Central memory CD8-positive, alpha-beta T cell (primary cell): ENCODE results near the gene ASB16.
"Not testable (repeated sequence)": the region's sequence is repeated elsewhere in the genome, so short reads cannot be mapped to it uniquely, and the experiment has no call there.

Experiments
- ATAC-seq: fragments of 150-1000 bp; cut with Tn5 transposase; replicated peaks from 2 replicates; pipeline ENCODE4 v1.10.0; 2022; ENCODE audit warnings: mild to moderate bottlenecking, moderate FRiP score, moderate number of reproducible peaks; ENCODE audit not compliant: poor library complexity, severe bottlenecking; ENCODE audit errors: extremely low read depth
- DNase-seq, 2 donors: peaks; one replicate each; pipeline ENCODE4 v3.0.0; 2021; ENCODE audit warnings: low spot score in 2 of 2
- H3K27ac Mint-ChIP-seq: one replicate; pipeline ENCODE4 v1.8.0; 2022; ENCODE audit warnings: low read depth, mild to moderate bottlenecking, moderate library complexity, mixed read lengths
- H3K27me3 Mint-ChIP-seq: one replicate; pipeline ENCODE4 v1.8.0; 2022; ENCODE audit warnings: mixed read lengths
- H3K36me3 Mint-ChIP-seq: one replicate; pipeline ENCODE4 v1.8.0; 2022; ENCODE audit warnings: mild to moderate bottlenecking, moderate library complexity, mixed read lengths; ENCODE audit not compliant: insufficient read depth
- H3K4me1 Mint-ChIP-seq: one replicate; pipeline ENCODE4 v1.8.0; 2022; ENCODE audit warnings: mixed read lengths
- H3K4me3 Mint-ChIP-seq: one replicate; pipeline ENCODE4 v1.8.0; 2022; ENCODE audit warnings: mild to moderate bottlenecking, moderate library complexity, mixed read lengths
- H3K9me3 Mint-ChIP-seq: one replicate; pipeline ENCODE4 v1.8.0; 2022; ENCODE audit warnings: mixed read lengths

Gene ASB16, protein sequence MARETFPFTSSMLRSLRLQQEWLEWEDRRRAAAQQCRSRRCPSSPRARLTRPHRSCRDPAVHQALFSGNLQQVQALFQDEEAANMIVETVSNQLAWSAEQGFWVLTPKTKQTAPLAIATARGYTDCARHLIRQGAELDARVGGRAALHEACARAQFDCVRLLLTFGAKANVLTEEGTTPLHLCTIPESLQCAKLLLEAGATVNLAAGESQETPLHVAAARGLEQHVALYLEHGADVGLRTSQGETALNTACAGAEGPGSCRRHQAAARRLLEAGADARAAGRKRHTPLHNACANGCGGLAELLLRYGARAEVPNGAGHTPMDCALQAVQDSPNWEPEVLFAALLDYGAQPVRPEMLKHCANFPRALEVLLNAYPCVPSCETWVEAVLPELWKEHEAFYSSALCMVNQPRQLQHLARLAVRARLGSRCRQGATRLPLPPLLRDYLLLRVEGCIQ

DNA sequence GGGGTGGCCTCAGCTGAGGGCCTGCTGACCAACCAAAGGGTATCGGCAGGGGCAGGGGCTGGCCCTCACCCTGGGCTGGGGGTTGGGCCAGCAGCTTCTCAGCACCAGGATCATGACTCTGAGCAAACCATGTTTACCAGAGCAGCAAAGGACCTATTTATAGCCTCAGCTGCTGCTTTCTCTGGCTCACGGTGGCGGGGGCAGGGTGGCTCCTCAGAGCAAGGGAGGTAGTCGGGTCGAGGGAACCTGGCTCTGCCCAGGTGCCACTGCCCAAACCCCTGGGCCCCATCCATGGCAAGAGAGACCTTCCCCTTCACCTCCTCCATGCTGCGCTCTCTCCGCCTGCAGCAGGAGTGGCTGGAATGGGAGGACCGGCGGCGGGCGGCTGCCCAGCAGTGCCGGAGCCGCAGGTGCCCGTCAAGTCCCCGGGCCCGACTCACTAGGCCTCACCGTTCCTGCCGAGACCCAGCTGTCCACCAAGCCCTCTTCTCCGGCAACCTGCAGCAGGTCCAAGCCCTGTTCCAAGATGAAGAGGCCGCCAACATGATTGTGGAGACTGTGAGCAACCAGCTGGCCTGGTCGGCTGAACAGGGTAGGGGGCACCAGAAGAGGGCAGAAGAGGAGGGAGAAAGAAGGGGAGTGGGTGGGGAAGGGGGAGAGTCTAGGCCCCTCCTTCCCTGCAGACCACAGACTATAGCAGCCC is at the start of gene ASB16:
TSS of gene ASB16 (plus strand) at position 206 of the 703 bp plus-strand sequence. CDS start at position 292, 86 bp downstream.
- ATAC-seq (no peak), DNase-seq (no peak)
- no peaks in the 10 kb centered on the region for H3K9me3 Mint-ChIP-seq
- H3K36me3 Mint-ChIP-seq = peaks cover 1% of the 10 kb centered on the region
- no peak within 1 kb of the TSS for H3K27ac Mint-ChIP-seq
- H3K4me1 Mint-ChIP-seq = peaks cover 10% of the 10 kb centered on the region
- H3K27me3 Mint-ChIP-seq = no peaks in the 10 kb centered on the region
- H3K4me3 Mint-ChIP-seq = no peak within 1 kb of the TSS

DNA sequence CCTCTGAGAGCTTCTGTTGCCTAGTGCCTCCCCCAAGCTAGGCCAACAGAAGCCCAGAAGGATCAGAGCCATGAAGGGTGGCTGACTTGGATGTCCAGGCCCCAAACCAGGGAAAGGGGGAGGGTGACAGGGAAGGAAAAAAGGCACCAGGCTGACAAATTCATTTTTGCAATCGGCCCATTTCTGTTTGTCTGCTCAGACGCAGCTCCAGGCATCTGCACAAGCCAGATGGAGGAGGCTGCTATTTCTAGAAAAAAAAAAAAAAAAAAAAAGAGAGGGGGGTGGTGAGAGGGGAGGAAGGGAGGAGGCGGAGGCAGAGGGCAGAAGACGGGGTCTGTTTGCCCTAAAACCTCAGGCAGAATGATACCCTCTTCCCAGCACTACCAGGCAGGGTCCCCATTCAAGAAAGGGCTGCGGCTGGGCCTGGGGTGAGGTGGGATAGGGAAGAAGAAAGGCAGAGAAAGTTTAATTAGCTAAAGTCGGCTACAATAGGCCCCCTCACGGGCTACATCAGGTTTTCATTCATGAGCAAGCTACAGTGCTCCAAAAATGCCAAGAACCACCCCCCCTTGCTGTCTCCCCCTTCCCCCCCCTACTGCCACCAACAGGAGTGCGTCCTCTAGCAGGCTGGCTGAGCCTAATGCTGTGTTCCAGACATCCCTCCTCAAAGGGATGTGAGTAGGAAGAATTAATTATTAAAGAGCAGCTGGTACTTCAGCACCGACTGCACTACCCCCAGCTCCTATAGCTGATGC is 49.5 kb upstream of the ASB16 start:
- H3K27me3 Mint-ChIP-seq = no peaks in the 10 kb centered on the region
- H3K27ac Mint-ChIP-seq = no peak overlapping the region
- DNase-seq = no peak
- H3K9me3 Mint-ChIP-seq = no peaks in the 10 kb centered on the region
- H3K4me3 Mint-ChIP-seq = peak overlapping the region; percentile 96
- ATAC-seq = no peak
- peaks cover 18% of the 10 kb centered on the region for H3K36me3 Mint-ChIP-seq
- peaks cover 68% of the 10 kb centered on the region for H3K4me1 Mint-ChIP-seq

DNA sequence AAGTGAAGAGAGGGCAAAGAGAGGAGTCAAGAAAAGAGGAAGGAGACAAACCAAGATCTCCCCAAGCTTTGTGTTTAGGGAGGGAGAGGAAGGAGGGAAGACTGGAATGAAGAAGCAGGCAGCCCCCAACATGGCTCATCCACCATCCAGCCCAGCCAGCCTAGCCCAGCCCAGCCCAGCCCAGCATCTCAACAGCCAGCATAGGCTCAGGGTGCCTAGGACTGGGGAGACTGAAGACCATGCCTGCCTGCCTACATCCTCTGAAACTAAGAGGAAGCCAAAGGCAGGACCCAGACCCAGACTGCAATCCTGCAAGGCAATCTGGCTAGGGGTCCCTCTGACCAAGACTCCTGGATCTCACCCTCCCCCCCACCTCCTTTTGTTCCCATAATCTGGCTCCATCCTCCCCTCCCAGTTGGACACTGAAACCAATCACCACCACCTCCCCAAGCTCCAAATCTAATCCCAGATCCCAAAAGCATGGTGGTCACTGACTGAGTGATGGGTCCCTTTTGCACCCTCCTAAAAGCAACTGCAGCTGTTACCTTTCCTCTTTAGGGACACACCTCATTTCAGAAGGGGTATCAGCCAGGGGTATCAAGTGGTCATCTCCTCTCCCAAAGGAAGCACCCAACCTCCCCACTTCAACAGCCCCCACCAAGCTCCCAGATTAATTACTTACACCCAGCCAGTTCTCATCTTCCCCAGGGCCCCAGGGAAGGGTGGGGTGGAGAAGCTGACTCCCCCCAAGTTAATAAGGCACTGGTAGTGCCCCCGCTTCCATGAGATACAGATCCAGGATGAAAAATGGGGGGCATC is 48.3 kb upstream of the ASB16 start:
- no peak for ATAC-seq
- Mint-ChIP-seq H3K9me3 (no peaks in the 10 kb centered on the region), H3K27me3 (no peaks in the 10 kb centered on the region), H3K27ac (peak overlapping the region; percentile 92), H3K36me3 (peaks cover 15% of the 10 kb centered on the region), H3K4me1 (peaks cover 56% of the 10 kb centered on the region), H3K4me3 (peak overlapping the region; percentile 96)
- no peak for DNase-seq

DNA sequence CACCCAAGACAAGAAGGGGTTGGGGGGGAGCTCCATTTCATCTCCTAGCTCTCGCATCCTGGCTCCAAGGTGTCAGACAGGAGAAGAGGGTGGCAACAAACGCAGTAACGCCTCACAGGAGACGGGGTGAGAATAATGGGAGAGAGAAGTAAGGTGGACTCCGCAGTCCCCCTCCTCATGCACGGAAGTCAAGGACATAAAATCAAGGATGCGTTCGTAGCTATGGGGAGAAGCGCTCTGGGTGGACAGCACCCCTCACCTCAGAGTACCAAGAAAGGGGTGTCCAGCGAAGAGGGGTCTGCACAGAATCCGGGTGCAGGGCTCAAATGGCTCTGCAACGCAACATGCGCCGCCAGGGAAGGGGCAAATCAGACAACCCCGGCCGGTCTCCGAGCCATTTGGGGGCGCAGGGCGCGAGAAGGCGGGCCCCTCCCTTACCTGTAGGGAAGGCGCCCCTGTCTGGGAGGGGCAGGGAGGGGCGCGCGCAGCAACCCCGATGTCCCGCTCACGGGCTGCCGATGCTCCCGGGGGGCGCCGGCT is 47.6 kb upstream of the ASB16 start:
- no peaks in the 10 kb centered on the region for H3K9me3 Mint-ChIP-seq
- H3K27me3 Mint-ChIP-seq = no peaks in the 10 kb centered on the region
- ATAC-seq = no peak
- no peak for DNase-seq
- peaks cover 15% of the 10 kb centered on the region for H3K36me3 Mint-ChIP-seq
- H3K4me1 Mint-ChIP-seq = peaks cover 55% of the 10 kb centered on the region
- H3K27ac Mint-ChIP-seq = peak overlapping the region; percentile 92
- H3K4me3 Mint-ChIP-seq = peak overlapping the region; percentile 96

GRCh38 chr17:44123356-44124117 is 47.0 kb upstream of the ASB16 start, which contains the start of gene HDAC5:
HDAC5 (minus strand) TSS chr17:44123641; CDS start chr17:44117515, 6,126 bp downstream.
- Mint-ChIP-seq H3K4me3 (peak within 1 kb of the TSS; percentile 96), H3K4me1 (peaks cover 49% of the 10 kb centered on the region)
- peak; percentile 90 to 94 for DNase-seq

GRCh38 chr17:44124118-44124438 is 46.4 kb upstream of the ASB16 start:
- no peak for ATAC-seq
- H3K27ac Mint-ChIP-seq = peak overlapping the region; percentile 92

More at GRCh38 chr17:44123356-44124117, 47.0 kb upstream of the ASB16 start, which contains the start of gene HDAC5:
- Mint-ChIP-seq H3K36me3 (peaks cover 16% of the 10 kb centered on the region), H3K9me3 (no peaks in the 10 kb centered on the region), H3K27ac (peak within 1 kb of the TSS; percentile 92), H3K27me3 (peaks cover 6% of the 10 kb centered on the region)
- peak; percentile 90 for ATAC-seq

DNA sequence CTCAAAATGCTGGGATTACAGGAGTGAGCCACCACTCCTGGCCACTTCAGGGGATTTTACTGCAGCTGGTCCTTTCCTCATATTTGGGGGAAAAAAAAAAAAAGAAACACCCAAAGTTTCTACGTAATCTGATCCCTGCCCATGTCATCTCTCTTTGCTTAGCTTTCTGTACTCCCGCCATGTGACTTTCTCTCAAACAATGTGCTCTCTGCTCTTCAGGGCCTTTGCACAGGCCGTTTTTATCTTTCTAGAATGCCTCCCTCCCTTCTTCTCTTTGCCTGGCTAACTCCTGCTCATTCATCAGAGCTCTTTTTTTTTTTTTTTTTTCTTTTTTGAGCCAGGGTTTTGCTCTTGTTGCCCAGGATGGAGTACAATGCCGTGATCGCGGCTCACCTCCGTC is 42.1 kb upstream of the ASB16 start:
- DNase-seq = no peak
- peaks cover 10% of the 10 kb centered on the region for H3K4me1 Mint-ChIP-seq
- peaks cover 5% of the 10 kb centered on the region for H3K36me3 Mint-ChIP-seq
- H3K27me3 Mint-ChIP-seq = peaks cover 9% of the 10 kb centered on the region
- no peaks in the 10 kb centered on the region for H3K9me3 Mint-ChIP-seq
- no peak overlapping the region for H3K4me3 Mint-ChIP-seq
- ATAC-seq = no peak
- no peak overlapping the region for H3K27ac Mint-ChIP-seq

More at GRCh38 chr17:44124118-44124438, 46.4 kb upstream of the ASB16 start:
- peaks cover 44% of the 10 kb centered on the region for H3K4me1 Mint-ChIP-seq
- peaks cover 9% of the 10 kb centered on the region for H3K27me3 Mint-ChIP-seq
- H3K4me3 Mint-ChIP-seq = peak overlapping the region; percentile 96
- no peak for DNase-seq
- no peaks in the 10 kb centered on the region for H3K9me3 Mint-ChIP-seq
- H3K36me3 Mint-ChIP-seq = peaks cover 16% of the 10 kb centered on the region

GRCh38 chr17:44130693-44131349 is 39.7 kb upstream of the ASB16 start:
- H3K27ac Mint-ChIP-seq = no peak overlapping the region

DNA sequence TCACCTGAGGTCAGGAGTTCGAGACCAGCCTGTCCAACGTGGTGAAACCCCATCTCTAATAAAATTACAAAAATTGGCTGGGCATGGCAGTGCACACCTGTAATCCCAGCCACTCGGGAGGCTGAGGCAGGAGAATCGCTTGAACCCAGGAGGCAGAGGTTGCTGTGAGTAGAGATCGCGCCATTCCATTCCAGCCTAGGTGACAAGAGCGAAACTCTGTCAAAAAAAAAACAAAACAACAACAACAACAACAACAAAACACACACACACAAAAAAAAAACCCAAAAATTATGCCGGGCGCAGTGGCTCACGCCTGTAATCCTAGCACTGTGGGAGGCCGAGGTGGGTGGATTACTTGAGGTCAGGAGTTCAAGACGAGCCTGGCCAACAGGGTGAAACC is 39.1 kb upstream of the ASB16 start:
- not testable (repeated sequence) for H3K36me3 Mint-ChIP-seq, H3K4me1 Mint-ChIP-seq, H3K9me3 Mint-ChIP-seq, H3K4me3 Mint-ChIP-seq, H3K27ac Mint-ChIP-seq, ATAC-seq, DNase-seq, H3K27me3 Mint-ChIP-seq

More at GRCh38 chr17:44130693-44131349, 39.7 kb upstream of the ASB16 start:
- no peaks in the 10 kb centered on the region for H3K4me1 Mint-ChIP-seq
- DNase-seq = no peak
- peaks cover 1% of the 10 kb centered on the region for H3K36me3 Mint-ChIP-seq
- peaks cover 9% of the 10 kb centered on the region for H3K27me3 Mint-ChIP-seq
- no peak for ATAC-seq
- no peak overlapping the region for H3K4me3 Mint-ChIP-seq
- no peaks in the 10 kb centered on the region for H3K9me3 Mint-ChIP-seq

- no peak overlapping the region for H3K4me3 Mint-ChIP-seq
- H3K36me3 Mint-ChIP-seq = peaks cover 1% of the 10 kb centered on the region
- no peaks in the 10 kb centered on the region for H3K9me3 Mint-ChIP-seq
- DNase-seq (no peak), ATAC-seq (no peak)
- no peaks in the 10 kb centered on the region for H3K4me1 Mint-ChIP-seq
- no peak overlapping the region for H3K27ac Mint-ChIP-seq
- H3K27me3 Mint-ChIP-seq = peaks cover 11% of the 10 kb centered on the region
Observed at GRCh38 chr17:44132275-44132821, 38.2 kb upstream of the ASB16 start.
